ENCODE measurements around the gene GAP43.
"Not testable (repeated sequence)": the region's sequence is repeated elsewhere in the genome, so short reads cannot be mapped to it uniquely, and the experiment has no call there.

Gene GAP43

GRCh38 chr3:115741650-115742049 lies 118.3 kb downstream of the GAP43 start:
- no peaks in the 10 kb centered on the region for H3K79me2 ChIP-seq (ENCODE audit: insufficient read depth, low read length)
- no peak overlapping the region for H3K9ac ChIP-seq (ENCODE audit: low read depth, low read length)
- H3K36me3 ChIP-seq (ENCODE audit: insufficient read depth, low read length): no peaks in the 10 kb centered on the region
- no peak overlapping the region for H3K4me3 ChIP-seq (ENCODE audit: low read depth in 1 of 2, low read length in 2 of 2)
- DNase-seq: no peak
- TF ChIP-seq EZH2 (IDR thresholded peaks at IDR 0.05; ENCODE audit: borderline replicate concordance, low read depth, low read length, severe bottlenecking): no peak
- TF ChIP-seq CTCF (IDR thresholded peaks at IDR 0.05; ENCODE audit: borderline replicate concordance, extremely low read depth, low read length, poor library complexity, severe bottlenecking): no peak
- peaks cover 2% of the 10 kb centered on the region for H3K9me3 ChIP-seq (ENCODE audit: insufficient read depth, low read length, severe bottlenecking)
- H3K27ac ChIP-seq (ENCODE audit: low read length): no peak overlapping the region
- H4K20me1 ChIP-seq (ENCODE audit: insufficient read depth, low read length): no peaks in the 10 kb centered on the region
- H3K4me1 ChIP-seq (ENCODE audit: insufficient read depth, low read length): no peaks in the 10 kb centered on the region
- no peak overlapping the region for H3K4me2 ChIP-seq (ENCODE audit: insufficient read depth, low read length)
- no peaks in the 10 kb centered on the region for H3K27me3 ChIP-seq (ENCODE audit: insufficient read depth, low read length, poor library complexity)
- no peak overlapping the region for H2AFZ ChIP-seq (ENCODE audit: low read depth, low read length)
- no peak for ATAC-seq (ENCODE audit: insufficient read depth, low read depth)

- H3K79me2 ChIP-seq (ENCODE audit: insufficient read depth, low read length); H2AFZ ChIP-seq (ENCODE audit: low read depth, low read length); H3K9me3 ChIP-seq (ENCODE audit: insufficient read depth, low read length, severe bottlenecking); H3K27me3 ChIP-seq (ENCODE audit: insufficient read depth, low read length, poor library complexity); H3K4me1 ChIP-seq (ENCODE audit: insufficient read depth, low read length); ATAC-seq (ENCODE audit: insufficient read depth, low read depth); H3K4me3 ChIP-seq (ENCODE audit: low read depth in 1 of 2, low read length in 2 of 2); H3K36me3 ChIP-seq (ENCODE audit: insufficient read depth, low read length); H4K20me1 ChIP-seq (ENCODE audit: insufficient read depth, low read length); H3K9ac ChIP-seq (ENCODE audit: low read depth, low read length); DNase-seq; H3K4me2 ChIP-seq (ENCODE audit: insufficient read depth, low read length); H3K27ac ChIP-seq (ENCODE audit: low read length): not testable (repeated sequence)
These were observed 121.2 kb downstream of the GAP43 start for GRCh38 chr3:115744516-115744915.

- not testable (repeated sequence) for DNase-seq; H3K9ac ChIP-seq (ENCODE audit: low read depth, low read length); H3K4me1 ChIP-seq (ENCODE audit: insufficient read depth, low read length); H3K9me3 ChIP-seq (ENCODE audit: insufficient read depth, low read length, severe bottlenecking); H3K4me3 ChIP-seq (ENCODE audit: low read depth in 1 of 2, low read length in 2 of 2); ATAC-seq (ENCODE audit: insufficient read depth, low read depth); H4K20me1 ChIP-seq (ENCODE audit: insufficient read depth, low read length); H3K79me2 ChIP-seq (ENCODE audit: insufficient read depth, low read length); H3K36me3 ChIP-seq (ENCODE audit: insufficient read depth, low read length); H2AFZ ChIP-seq (ENCODE audit: low read depth, low read length); H3K27ac ChIP-seq (ENCODE audit: low read length); H3K27me3 ChIP-seq (ENCODE audit: insufficient read depth, low read length, poor library complexity); H3K4me2 ChIP-seq (ENCODE audit: insufficient read depth, low read length)
These were observed 129.7 kb downstream of the GAP43 start for GRCh38 chr3:115752978-115753377.

- Histone ChIP-seq H3K27me3 (ENCODE audit: insufficient read depth, low read length, poor library complexity) (peaks cover 7% of the 10 kb centered on the region), H3K27ac (ENCODE audit: low read length) (no peak overlapping the region), H3K4me1 (ENCODE audit: insufficient read depth, low read length) (no peaks in the 10 kb centered on the region), H3K9ac (ENCODE audit: low read depth, low read length) (no peak overlapping the region), H3K4me2 (ENCODE audit: insufficient read depth, low read length) (no peak overlapping the region), H3K36me3 (ENCODE audit: insufficient read depth, low read length) (no peaks in the 10 kb centered on the region), H2AFZ (ENCODE audit: low read depth, low read length) (no peak overlapping the region), H3K79me2 (ENCODE audit: insufficient read depth, low read length) (no peaks in the 10 kb centered on the region), H3K9me3 (ENCODE audit: insufficient read depth, low read length, severe bottlenecking) (no peaks in the 10 kb centered on the region), H3K4me3 (ENCODE audit: low read depth in 1 of 2, low read length in 2 of 2) (no peak overlapping the region), H4K20me1 (ENCODE audit: insufficient read depth, low read length) (no peaks in the 10 kb centered on the region)
- no peak for ATAC-seq (ENCODE audit: insufficient read depth, low read depth)
- DNase-seq: no peak
- TF ChIP-seq CTCF (IDR thresholded peaks at IDR 0.05; ENCODE audit: borderline replicate concordance, extremely low read depth, low read length, poor library complexity, severe bottlenecking): no peak
- no peak for TF ChIP-seq EZH2 (IDR thresholded peaks at IDR 0.05; ENCODE audit: borderline replicate concordance, low read depth, low read length, severe bottlenecking)
These were observed 134.9 kb downstream of the GAP43 start for GRCh38 chr3:115758076-115758763.
